Activated CD4-positive, alpha-beta T cell treated with anti-CD3 and anti-CD28 coated beads, Interleukin-2, amount 10 ng/mL, durations not matched to agents 7 days and 5 days (primary cell): ENCODE results near the gene PLEKHM2. TPM values are rescaled to one million over a fixed set of nuclear protein-coding genes. Genes with fewer than 3 reads are reported as not detected.

Source experiments
- CTCF ChIA-PET: fragments of 350-600 bp; sonication (Branson Sonifier 250); formaldehyde crosslinking; loops from one replicate; lab custom pipeline; 2021; ENCODE audit warnings: antibody characterized with exemption; lab: Charles Lee
- POLR2A ChIA-PET: fragments of 350-600 bp; sonication (Branson Sonifier 250); formaldehyde crosslinking; loops from one replicate; lab custom pipeline; 2021; ENCODE audit warnings: antibody characterized with exemption; lab: Charles Lee
- DNase-seq: peaks from one replicate; pipeline ENCODE4 v3.0.0-alpha.2; 2020
- H3K27ac Mint-ChIP-seq: one replicate; pipeline ENCODE4 v1.8.0; 2021; ENCODE audit warnings: mild to moderate bottlenecking, moderate library complexity, mixed read lengths
- H3K27me3 Mint-ChIP-seq: one replicate; pipeline ENCODE4 v1.8.0; 2021; ENCODE audit warnings: mixed read lengths
- H3K36me3 Mint-ChIP-seq: one replicate; pipeline ENCODE4 v1.8.0; 2021; ENCODE audit warnings: low read depth, mixed read lengths
- H3K4me1 Mint-ChIP-seq: one replicate; pipeline ENCODE4 v1.8.0; 2021; ENCODE audit warnings: mixed read lengths
- H3K4me3 Mint-ChIP-seq: one replicate; pipeline ENCODE4 v1.8.0; 2021; ENCODE audit warnings: mild to moderate bottlenecking, moderate library complexity, mixed read lengths
- H3K9me3 Mint-ChIP-seq: one replicate; pipeline ENCODE4 v1.8.0; 2021; ENCODE audit warnings: mixed read lengths
- total RNA-seq, 2 experiments: library from RNA; stranded (reverse); gene quantifications; one replicate each; pipeline ENCODE4 v1.2.3, GENCODE V29; 2021

The PLEKHM2 gene
- total RNA-seq, 2 experiments from 2014 or later, result 52.7 to 56.0 TPM

GRCh38 chr1:15680131-15680530 is 4.0 kb upstream of the PLEKHM2 start:
- DNase-seq, result no peak
- CTCF ChIA-PET, result interaction anchor here (0.9 kb wide), 1 partner anchor 17 kb away, joined by 5 read pairs; no protein-coding TSS in a partner anchor
- H3K36me3 Mint-ChIP-seq, result no peaks in the 10 kb centered on the region
- H3K4me3 Mint-ChIP-seq, result no peak overlapping the region
- H3K27me3 Mint-ChIP-seq, result peaks cover 2% of the 10 kb centered on the region
- POLR2A ChIA-PET, result no interaction called here
- H3K9me3 Mint-ChIP-seq, result peaks cover 2% of the 10 kb centered on the region
- H3K4me1 Mint-ChIP-seq, result peaks cover 22% of the 10 kb centered on the region
- peak overlapping the region; percentile 57 for H3K27ac Mint-ChIP-seq

- Mint-ChIP-seq H3K36me3 (no peaks in the 10 kb centered on the region), H3K9me3 (peaks cover 2% of the 10 kb centered on the region), H3K4me1 (peaks cover 27% of the 10 kb centered on the region), H3K4me3 (no peak overlapping the region), H3K27ac (no peak overlapping the region), H3K27me3 (peaks cover 2% of the 10 kb centered on the region)
- CTCF ChIA-PET, result interaction anchor here (0.9 kb wide), 1 partner anchor 17 kb away, joined by 5 read pairs; no protein-coding TSS in a partner anchor
- POLR2A ChIA-PET, result no interaction called here
- no peak for DNase-seq
These were observed 3.4 kb upstream of the PLEKHM2 start for GRCh38 chr1:15680561-15681348.

GRCh38 chr1:15681349-15682292 is 2.5 kb upstream of the PLEKHM2 start:
- peaks cover 2% of the 10 kb centered on the region for H3K9me3 Mint-ChIP-seq
- no peaks in the 10 kb centered on the region for H3K36me3 Mint-ChIP-seq
- POLR2A ChIA-PET, result interaction anchor here (0.6 kb wide), 1 partner anchor 116 kb away, joined by 5 read pairs; no protein-coding TSS in a partner anchor
- peak overlapping the region; percentile 46 for H3K27ac Mint-ChIP-seq
- peaks cover 33% of the 10 kb centered on the region for H3K4me1 Mint-ChIP-seq
- no peak for DNase-seq
- H3K4me3 Mint-ChIP-seq, result peak overlapping the region; percentile 19
- H3K27me3 Mint-ChIP-seq, result no peaks in the 10 kb centered on the region
- CTCF ChIA-PET, result interaction anchor here (0.6 to 0.7 kb wide), 2 partner anchors 168 to 372 kb away, joined by 3 to 4 read pairs; no protein-coding TSS in a partner anchor

- peaks cover 5% of the 10 kb centered on the region for H3K36me3 Mint-ChIP-seq
- peak overlapping the region; percentile 90 for H3K27ac Mint-ChIP-seq
- DNase-seq, result no peak
- no peaks in the 10 kb centered on the region for H3K27me3 Mint-ChIP-seq
- peaks cover 2% of the 10 kb centered on the region for H3K9me3 Mint-ChIP-seq
- H3K4me1 Mint-ChIP-seq, result peaks cover 45% of the 10 kb centered on the region
- ChIA-PET POLR2A (no interaction called here), CTCF (no interaction called here)
- peak overlapping the region; percentile 68 for H3K4me3 Mint-ChIP-seq
These were observed 1.2 kb upstream of the PLEKHM2 start for GRCh38 chr1:15682936-15683341.

- Mint-ChIP-seq H3K27ac (peak overlapping the region; percentile 90), H3K4me1 (peaks cover 46% of the 10 kb centered on the region), H3K27me3 (no peaks in the 10 kb centered on the region), H3K4me3 (peak overlapping the region; percentile 68), H3K36me3 (peaks cover 8% of the 10 kb centered on the region), H3K9me3 (peaks cover 2% of the 10 kb centered on the region)
- ChIA-PET POLR2A (no interaction called here), CTCF (no interaction called here)
- no peak for DNase-seq
These were observed 628 bp upstream of the PLEKHM2 start for GRCh38 chr1:15683345-15684039.

- Mint-ChIP-seq H3K9me3 (no peaks in the 10 kb centered on the region), H3K27ac (peak overlapping the region; percentile 91), H3K4me1 (peaks cover 47% of the 10 kb centered on the region), H3K36me3 (peaks cover 12% of the 10 kb centered on the region), H3K27me3 (no peaks in the 10 kb centered on the region), H3K4me3 (peak overlapping the region; percentile 85)
- DNase-seq, result peak; percentile 42
- POLR2A ChIA-PET, result interaction anchor here (1.4 kb wide), 1 partner anchor 12 kb away, joined by 9 read pairs; no protein-coding TSS in a partner anchor
- CTCF ChIA-PET, result interaction anchor here (1.0 to 2.0 kb wide), 2 partner anchors 12 to 17 kb away, joined by 3 to 7 read pairs; no protein-coding TSS in a partner anchor
These were observed 560 bp downstream of the PLEKHM2 start for GRCh38 chr1:15684468-15685291.

GRCh38 chr1:15685820-15686219 is 1.7 kb downstream of the PLEKHM2 start:
- Mint-ChIP-seq H3K27me3 (no peaks in the 10 kb centered on the region), H3K27ac (peak overlapping the region; percentile 91), H3K9me3 (no peaks in the 10 kb centered on the region), H3K36me3 (peaks cover 14% of the 10 kb centered on the region), H3K4me3 (peak overlapping the region; percentile 85), H3K4me1 (peaks cover 47% of the 10 kb centered on the region)
- no peak for DNase-seq
- CTCF ChIA-PET, result interaction anchor here (0.6 to 2.0 kb wide), 4 partner anchors 11 to 228 kb away, joined by 3 to 7 read pairs (median 4); no protein-coding TSS in a partner anchor
- POLR2A ChIA-PET, result no interaction called here

- no peaks in the 10 kb centered on the region for H3K9me3 Mint-ChIP-seq
- peak overlapping the region; percentile 6 for H3K27ac Mint-ChIP-seq
- ChIA-PET POLR2A (no interaction called here), CTCF (interaction anchor here (0.7 kb wide), 2 partner anchors 45 to 53 kb away, joined by 4 to 5 read pairs; no protein-coding TSS in a partner anchor)
- no peak overlapping the region for H3K4me3 Mint-ChIP-seq
- peaks cover 14% of the 10 kb centered on the region for H3K36me3 Mint-ChIP-seq
- H3K27me3 Mint-ChIP-seq, result no peaks in the 10 kb centered on the region
- no peak for DNase-seq
- peaks cover 40% of the 10 kb centered on the region for H3K4me1 Mint-ChIP-seq
These were observed 3.3 kb downstream of the PLEKHM2 start for GRCh38 chr1:15687446-15687845.

- no peak overlapping the region for H3K27ac Mint-ChIP-seq
- POLR2A ChIA-PET, result no interaction called here
- H3K9me3 Mint-ChIP-seq, result no peaks in the 10 kb centered on the region
- no peaks in the 10 kb centered on the region for H3K27me3 Mint-ChIP-seq
- CTCF ChIA-PET, result interaction anchor here (0.6 to 1.6 kb wide), 2 partner anchors 13 to 82 kb away, joined by 3 to 4 read pairs; no protein-coding TSS in a partner anchor
- peaks cover 23% of the 10 kb centered on the region for H3K36me3 Mint-ChIP-seq
- no peak for DNase-seq
- peaks cover 39% of the 10 kb centered on the region for H3K4me1 Mint-ChIP-seq
- no peak overlapping the region for H3K4me3 Mint-ChIP-seq
These were observed 6.2 kb downstream of the PLEKHM2 start for GRCh38 chr1:15690317-15690716.

- ChIA-PET POLR2A (no interaction called here), CTCF (interaction anchor here (0.6 to 1.6 kb wide), 3 partner anchors 12 to 388 kb away, joined by 3 to 4 read pairs (median 3); no protein-coding TSS in a partner anchor)
- H3K4me3 Mint-ChIP-seq, result no peak overlapping the region
- H3K4me1 Mint-ChIP-seq, result peaks cover 32% of the 10 kb centered on the region
- no peak overlapping the region for H3K27ac Mint-ChIP-seq
- no peaks in the 10 kb centered on the region for H3K27me3 Mint-ChIP-seq
- H3K9me3 Mint-ChIP-seq, result no peaks in the 10 kb centered on the region
- DNase-seq, result no peak
- peaks cover 24% of the 10 kb centered on the region for H3K36me3 Mint-ChIP-seq
These were observed 7.4 kb downstream of the PLEKHM2 start for GRCh38 chr1:15691434-15692032.

GRCh38 chr1:15692121-15692682 is 8.1 kb downstream of the PLEKHM2 start:
- DNase-seq, result no peak
- Mint-ChIP-seq H3K9me3 (no peaks in the 10 kb centered on the region), H3K27ac (peak overlapping the region; percentile 56), H3K4me3 (no peak overlapping the region), H3K4me1 (peaks cover 34% of the 10 kb centered on the region), H3K36me3 (peaks cover 27% of the 10 kb centered on the region), H3K27me3 (no peaks in the 10 kb centered on the region)
- ChIA-PET CTCF (interaction anchor here (0.6 to 1.6 kb wide), 3 partner anchors 12 to 387 kb away, joined by 3 to 4 read pairs (median 3); no protein-coding TSS in a partner anchor), POLR2A (no interaction called here)
